GM19351 (cell line): ENCODE measurements around the gene RDH11.
"Not testable (repeated sequence)": the region's sequence is repeated elsewhere in the genome, so short reads cannot be mapped to it uniquely, and the experiment has no call there.

Source experiments
- ATAC-seq: cut with Tn5 transposase; IDR thresholded peaks from one replicate; pipeline ENCODE4 v1.9.1; 2021; ENCODE audit warnings: mild to moderate bottlenecking, moderate library complexity; ENCODE audit not compliant: unreplicated experiment

The RDH11 gene

DNA sequence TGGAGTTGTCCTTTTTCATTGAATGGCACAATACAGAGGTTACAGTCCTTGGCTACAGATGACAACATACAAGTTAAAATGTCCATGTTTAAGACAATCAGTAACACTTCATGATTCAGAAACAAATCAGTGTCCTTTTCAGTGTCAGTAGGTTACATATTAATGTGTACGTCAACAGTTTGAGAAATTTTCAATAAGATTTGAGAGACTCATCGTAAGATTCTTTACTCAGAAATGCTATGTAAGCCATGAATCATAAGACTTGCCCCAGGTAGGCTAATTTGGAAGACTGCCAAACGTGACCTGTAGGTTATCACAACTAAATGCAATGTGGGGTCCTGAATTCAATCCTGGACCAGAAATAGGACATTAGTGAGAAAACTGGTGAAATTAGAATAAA is 9.6 kb upstream of the RDH11 start:
- ATAC-seq = no peak

GRCh38 chr14:67704484-67705089 is 9.0 kb upstream of the RDH11 start:
- no peak for ATAC-seq

DNA sequence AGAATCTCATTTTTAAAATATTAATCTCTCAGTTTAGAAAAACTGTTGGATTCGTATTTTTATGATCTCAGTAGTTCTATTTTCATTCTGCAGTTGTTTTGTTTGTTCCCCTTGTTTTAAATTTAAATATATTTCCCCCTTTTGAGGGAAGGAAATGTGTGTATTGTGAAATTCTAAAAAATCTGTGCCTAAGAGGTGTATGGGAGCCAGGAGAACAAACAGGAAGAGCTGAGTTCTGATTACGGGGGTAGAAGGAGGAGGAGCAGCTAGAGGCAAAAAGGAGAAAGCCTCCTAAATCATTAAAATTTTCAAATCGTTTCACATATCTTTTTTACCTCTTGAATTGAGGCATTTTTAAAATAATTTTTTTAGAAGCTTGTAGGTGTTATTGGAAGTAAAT is 8.4 kb upstream of the RDH11 start:
- ATAC-seq = no peak

- ATAC-seq = not testable (repeated sequence)
Observed at GRCh38 chr14:67701492-67701891, 5.9 kb upstream of the RDH11 start, which contains the start of gene RDH12. TSS of gene RDH12 (plus strand) at chr14:67701886. CDS start at chr14:67722643, 20,757 bp downstream.

- no peak for ATAC-seq
Observed at GRCh38 chr14:67698179-67698578, 2.6 kb upstream of the RDH11 start.

- ATAC-seq = no peak
Observed at GRCh38 chr14:67697006-67697405, 1.4 kb upstream of the RDH11 start.

- peak; percentile 88 for ATAC-seq
Observed at GRCh38 chr14:67694791-67695393, 672 bp downstream of the RDH11 start.

DNA sequence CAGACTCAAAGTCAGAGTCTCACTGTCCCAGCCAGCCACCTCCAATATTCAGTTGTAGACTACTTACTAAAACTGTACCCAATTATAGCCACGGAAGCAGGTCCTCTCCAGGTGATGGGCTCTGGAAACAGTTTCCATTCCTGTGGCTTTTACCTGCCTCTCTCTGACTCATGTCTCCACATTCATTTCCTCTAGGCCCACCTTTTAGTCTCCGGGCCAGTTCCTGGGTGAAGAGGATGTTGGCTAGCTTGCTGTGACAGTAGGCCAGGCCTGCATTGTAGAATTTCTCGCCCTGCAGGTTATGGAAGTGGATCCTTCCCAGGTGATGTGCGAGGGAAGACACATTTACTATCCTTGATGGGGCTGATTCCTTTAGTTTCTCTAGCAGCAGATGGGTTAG is 5.6 kb downstream of the RDH11 start:
- ATAC-seq = no peak

DNA sequence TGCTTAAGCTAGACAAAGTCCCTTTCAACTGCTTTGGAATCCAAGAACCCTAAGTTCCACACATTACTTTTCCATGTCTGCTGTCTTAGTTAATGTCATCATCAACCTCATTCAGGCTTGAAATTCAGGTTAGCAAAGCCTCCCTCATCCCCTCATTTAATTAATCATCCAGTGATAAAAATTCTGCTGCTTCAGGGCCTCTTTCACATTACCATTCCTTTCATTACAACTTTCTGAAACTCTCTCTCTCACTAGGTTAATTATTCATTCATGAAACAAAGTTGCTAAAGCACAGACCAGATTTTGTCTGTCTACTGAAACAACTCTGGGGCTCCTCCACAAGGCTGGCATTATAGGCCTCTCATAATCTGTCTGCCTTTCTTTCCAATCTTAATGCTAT is 11.7 kb downstream of the RDH11 start:
- no peak for ATAC-seq

- ATAC-seq = no peak
Observed at GRCh38 chr14:67680941-67681340, 14.6 kb downstream of the RDH11 start.

DNA sequence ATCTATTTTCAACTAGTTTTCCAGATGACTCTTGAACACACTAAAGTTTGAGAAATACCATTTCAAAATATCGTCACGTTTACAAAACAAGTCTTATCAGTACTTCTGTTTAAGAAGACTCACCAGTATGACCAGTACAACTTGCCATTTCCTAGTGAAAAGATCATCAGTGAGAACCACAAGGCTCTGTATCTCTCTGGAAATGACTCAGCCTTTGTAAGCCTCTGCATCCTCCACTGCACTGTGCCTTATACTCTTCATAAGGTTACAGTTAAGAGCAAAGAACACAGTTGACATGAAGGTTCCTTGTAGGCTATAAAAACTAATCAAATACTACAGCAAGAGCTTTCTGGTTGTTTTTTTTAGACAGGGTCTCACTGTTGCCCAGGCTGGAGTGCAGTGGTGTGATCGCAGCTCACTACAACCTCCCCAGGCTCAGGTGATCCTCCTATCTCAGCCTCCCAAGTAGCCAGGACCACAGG is 15.4 kb downstream of the RDH11 start:
- ATAC-seq = peak; percentile 100

DNA sequence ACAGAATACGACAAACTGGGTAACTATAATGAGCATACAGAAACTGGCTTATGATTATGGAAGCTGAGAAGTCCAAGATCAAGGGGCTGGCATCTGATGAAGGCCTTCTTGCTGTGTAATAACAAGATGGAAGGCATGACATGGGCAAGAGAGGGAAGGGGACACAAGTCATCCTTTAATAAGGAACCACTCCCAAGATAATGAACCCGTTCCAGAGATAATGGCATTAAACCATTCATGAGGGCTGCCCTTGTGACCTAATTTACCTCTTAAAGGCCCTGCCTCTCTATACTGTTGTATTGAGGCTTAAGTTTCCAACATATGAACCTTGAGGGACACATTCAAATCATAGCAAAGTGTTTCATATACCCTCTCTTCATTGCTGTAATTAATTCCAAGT is 16.6 kb downstream of the RDH11 start:
- ATAC-seq = no peak

- no peak for ATAC-seq
Observed at GRCh38 chr14:67675219-67675582, 20.4 kb downstream of the RDH11 start.

DNA sequence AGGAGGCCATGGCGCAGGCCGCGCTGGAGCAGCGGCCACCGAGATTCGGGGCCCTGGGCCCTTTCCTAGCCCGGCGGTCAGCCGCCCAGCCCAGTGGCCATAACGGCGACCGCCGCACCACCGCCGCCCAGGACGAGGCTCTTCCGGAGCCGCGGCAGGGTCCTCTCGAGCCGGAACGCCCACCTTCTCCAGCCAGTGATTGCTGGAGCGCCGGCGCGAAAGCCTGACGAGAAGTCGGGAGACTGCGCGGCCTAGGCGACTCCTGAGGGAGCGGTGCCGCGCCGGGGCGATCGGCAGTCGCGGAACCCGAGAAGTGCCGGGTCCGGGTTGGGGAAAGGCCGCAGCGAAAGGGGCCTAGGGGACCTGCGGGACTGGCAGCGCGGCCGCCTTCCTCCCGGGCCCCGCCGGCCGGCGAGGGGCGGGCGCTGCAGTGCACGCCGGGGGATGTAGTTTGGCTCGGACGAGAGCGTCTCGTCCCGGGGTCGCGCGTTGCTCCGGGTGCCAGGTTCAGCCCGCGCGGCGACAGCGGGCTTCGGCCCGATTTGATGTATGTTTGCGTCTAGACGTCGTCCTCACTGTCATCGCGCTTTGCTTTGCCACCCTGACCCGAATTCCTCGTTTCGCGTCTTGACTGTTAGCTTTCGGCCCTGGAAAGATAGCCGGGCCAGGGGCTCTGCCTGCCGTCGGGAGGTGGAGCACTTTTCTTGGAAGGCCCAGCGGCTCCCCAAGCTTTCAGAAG is 20.9 kb downstream of the RDH11 start, which contains the start of gene VTI1B:
TSS of gene VTI1B (minus strand) at position 153 of the 739 bp plus-strand sequence. CDS start at position 10, 143 bp downstream.
- ATAC-seq = peak; percentile 85

GRCh38 chr14:67674139-67674479 is 21.5 kb downstream of the RDH11 start:
- ATAC-seq = peak; percentile 66

DNA sequence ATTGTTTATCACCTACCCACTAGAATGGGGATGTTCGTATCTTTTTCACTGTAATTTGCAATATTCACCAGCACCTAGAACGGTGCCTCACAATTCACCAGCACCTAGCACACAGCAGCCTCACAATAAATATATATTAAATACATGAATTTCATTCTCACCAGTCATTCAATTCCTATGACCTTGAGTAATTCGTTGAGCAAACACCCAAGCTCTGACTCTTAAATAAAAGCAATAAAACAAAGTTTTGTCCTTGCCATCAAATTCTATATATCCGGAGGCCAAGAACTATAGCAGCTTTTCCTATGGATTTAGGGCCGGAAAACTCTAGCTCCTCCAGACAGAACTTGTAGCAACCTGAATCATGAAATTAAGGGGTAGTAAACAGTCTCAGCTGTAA is 22.1 kb downstream of the RDH11 start:
- ATAC-seq = no peak

DNA sequence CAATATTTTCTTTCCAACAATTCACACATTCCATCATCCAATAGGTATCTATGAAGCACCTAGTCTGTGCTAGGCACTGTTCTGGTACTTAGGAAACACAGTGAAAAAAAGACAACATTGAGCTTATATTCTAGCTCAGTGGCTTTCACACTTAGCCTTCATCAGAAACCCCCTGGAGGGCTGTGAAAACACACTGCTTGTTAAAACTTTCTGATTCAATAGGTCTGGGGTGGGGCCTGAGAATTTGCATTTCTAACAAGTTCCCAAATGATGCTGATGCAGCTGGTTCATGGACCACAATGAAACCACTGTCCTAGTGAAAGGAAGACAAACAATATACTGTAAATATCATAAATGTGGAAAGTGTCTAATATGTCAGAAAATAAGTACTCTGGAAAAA is 27.0 kb downstream of the RDH11 start:
- no peak for ATAC-seq

GRCh38 chr14:67666750-67667449 is 28.7 kb downstream of the RDH11 start:
- no peak for ATAC-seq

- ATAC-seq = no peak
Observed at GRCh38 chr14:67665868-67666267, 29.7 kb downstream of the RDH11 start.

GRCh38 chr14:67663633-67664032 is 31.9 kb downstream of the RDH11 start:
- no peak for ATAC-seq

GRCh38 chr14:67653651-67654280 is 41.8 kb downstream of the RDH11 start:
- no peak for ATAC-seq
